ENCODE results near the gene DAGLB.

GRCh38 chr7:6382817-6383216, 64.9 kb downstream of the DAGLB start:
- no peak for TF ChIP-seq CTCF (IDR thresholded peaks at IDR 0.05)
- no peak for TF ChIP-seq POLR2A (IDR thresholded peaks at IDR 0.05)
